Astrocyte of the spinal cord (primary cell): ENCODE measurements around the gene NKD2.
A peak's percentile ranks its signal among the peaks of the same experiment; 100 is the strongest.

Experiments used
- DNase-seq: peaks from one replicate; pipeline ENCODE4 v3.0.0; 2011; ENCODE audit warnings: low read depth, low spot score
- H3K4me3 ChIP-seq: 2 replicates; pipeline ENCODE4 v1.5.1; 2011; ENCODE audit warnings: low read depth, mild to moderate bottlenecking, low read length, moderate library complexity
- CTCF ChIP-seq: IDR thresholded peaks from 2 replicates; pipeline ENCODE4 v1.5.1; 2012; ENCODE audit warnings: low read depth, mild to moderate bottlenecking, low read length, inconsistent platforms
- in situ Hi-C: cut with HindIII; loops from 2 replicates; pipeline ENCODE4 v1.10.0; 2017; ENCODE audit warnings: low sequenced_read_pairs

The NKD2 gene

DNA sequence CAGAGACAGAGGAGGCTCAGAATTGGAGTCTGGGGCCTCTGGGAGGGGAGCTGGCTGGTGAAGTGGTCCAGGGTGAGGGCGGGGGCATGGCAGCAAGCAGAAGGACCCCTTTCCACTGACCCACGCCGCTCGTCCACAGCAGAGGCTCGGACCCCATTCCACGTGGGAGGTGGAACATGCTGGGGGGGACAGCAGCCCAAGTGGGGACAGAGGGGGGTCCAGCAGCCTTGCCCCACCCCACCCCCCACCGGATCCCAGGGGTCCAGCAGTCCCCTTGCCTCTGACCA, 25.4 kb upstream of the NKD2 start:
- no peak overlapping the region for H3K4me3 ChIP-seq
- TF ChIP-seq CTCF = no peak
- DNase-seq = no peak
- in situ Hi-C loops = no loop called here

DNA sequence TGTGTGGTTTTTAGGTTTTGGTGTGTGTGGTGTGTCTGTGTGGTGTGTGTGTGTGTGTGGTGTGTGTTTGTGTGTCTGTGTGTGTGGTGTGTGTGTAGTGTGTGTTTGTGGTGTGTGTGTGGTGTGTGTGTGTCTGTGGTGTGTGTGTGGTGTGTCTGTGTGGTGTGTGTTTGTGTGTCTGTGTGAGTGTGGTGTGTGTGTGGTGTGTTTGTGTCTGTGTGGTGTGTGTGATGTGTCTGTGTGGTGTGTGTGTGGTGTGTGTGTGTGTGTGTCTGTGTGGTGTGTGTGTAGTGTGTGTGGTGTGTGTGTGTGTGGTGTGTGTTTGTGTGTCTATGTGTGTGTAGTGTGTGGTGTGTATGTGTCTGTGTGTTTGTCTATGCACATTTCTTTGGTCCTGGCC, 25.0 kb upstream of the NKD2 start:
- in situ Hi-C loops = no loop called here
- TF ChIP-seq CTCF = no peak
- DNase-seq = no peak
- H3K4me3 ChIP-seq = no peak overlapping the region

GRCh38 chr5:984774-985173, 23.8 kb upstream of the NKD2 start:
- no peak for DNase-seq
- H3K4me3 ChIP-seq = no peak overlapping the region
- no peak for TF ChIP-seq CTCF
- in situ Hi-C loops = no loop called here

DNA sequence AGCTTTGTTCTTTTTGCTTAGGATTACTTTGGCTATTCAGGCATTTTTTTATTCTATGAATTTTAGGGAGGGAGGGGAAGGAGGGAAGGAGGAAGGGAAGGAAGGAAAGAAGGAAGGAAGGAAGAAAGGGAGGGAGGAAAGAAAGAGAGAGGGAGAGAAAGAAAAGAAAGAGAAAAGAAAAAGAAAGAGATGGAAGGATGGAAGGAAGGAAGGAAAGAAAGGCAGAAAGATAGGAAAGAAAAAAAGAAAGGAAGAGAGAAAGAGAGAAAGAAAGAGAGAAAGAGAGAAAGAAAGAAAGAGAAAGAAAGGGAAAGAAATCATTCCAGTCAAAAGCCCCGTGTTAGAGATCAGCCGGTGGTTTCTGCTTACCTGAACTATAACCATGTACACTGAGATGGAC, 20.8 kb upstream of the NKD2 start:
- DNase-seq = no peak
- no peak overlapping the region for H3K4me3 ChIP-seq
- in situ Hi-C loops = no loop called here
- no peak for TF ChIP-seq CTCF

DNA sequence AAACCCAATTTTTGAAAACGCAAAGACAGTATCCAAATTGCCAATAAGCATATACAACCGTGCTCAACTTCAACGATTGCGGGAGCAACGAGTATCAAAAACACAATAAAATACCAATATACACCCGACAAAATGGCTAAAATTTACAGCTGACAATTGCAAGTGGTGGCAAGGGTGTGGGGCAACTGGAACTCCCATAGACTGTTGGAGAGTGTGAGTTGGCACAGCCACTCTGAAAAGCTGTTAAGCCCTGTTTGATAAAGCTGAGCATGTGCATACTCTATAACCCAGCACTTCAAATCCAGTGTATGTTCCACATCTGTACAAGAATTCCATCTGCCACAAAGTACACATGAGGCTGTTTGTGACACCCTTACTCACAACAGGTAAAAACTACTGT, 20.3 kb upstream of the NKD2 start:
- TF ChIP-seq CTCF = no peak
- in situ Hi-C loops = no loop called here
- no peak overlapping the region for H3K4me3 ChIP-seq
- DNase-seq = no peak

- in situ Hi-C loops = no loop called here
- peak; percentile 3 for TF ChIP-seq CTCF
- no peak for DNase-seq
- H3K4me3 ChIP-seq = no peak overlapping the region
Measured at GRCh38 chr5:989961-990530, 18.6 kb upstream of the NKD2 start.
